ENCODE results near the gene LIPI.

DNA sequence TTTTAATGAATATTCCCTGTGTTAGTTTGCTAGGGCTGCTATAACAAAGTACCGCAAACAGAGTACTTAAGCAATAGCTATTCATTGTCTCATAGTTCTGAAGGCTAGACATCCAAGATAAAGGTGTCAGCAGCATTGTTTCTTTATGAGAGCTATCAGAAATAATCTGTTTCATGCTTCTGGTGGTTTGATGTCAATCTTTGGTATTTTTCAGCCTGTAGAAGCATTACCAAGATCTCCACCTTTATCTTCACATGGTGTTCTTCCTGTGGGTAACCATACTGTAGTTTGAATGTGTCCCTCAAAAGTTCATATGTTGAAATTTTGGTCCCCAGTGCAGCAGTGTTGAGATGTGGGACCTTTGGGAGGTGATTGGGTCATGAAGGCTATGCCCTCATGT lies 12.6 kb upstream of the LIPI start:
- TF ChIP-seq, protein P1, sequence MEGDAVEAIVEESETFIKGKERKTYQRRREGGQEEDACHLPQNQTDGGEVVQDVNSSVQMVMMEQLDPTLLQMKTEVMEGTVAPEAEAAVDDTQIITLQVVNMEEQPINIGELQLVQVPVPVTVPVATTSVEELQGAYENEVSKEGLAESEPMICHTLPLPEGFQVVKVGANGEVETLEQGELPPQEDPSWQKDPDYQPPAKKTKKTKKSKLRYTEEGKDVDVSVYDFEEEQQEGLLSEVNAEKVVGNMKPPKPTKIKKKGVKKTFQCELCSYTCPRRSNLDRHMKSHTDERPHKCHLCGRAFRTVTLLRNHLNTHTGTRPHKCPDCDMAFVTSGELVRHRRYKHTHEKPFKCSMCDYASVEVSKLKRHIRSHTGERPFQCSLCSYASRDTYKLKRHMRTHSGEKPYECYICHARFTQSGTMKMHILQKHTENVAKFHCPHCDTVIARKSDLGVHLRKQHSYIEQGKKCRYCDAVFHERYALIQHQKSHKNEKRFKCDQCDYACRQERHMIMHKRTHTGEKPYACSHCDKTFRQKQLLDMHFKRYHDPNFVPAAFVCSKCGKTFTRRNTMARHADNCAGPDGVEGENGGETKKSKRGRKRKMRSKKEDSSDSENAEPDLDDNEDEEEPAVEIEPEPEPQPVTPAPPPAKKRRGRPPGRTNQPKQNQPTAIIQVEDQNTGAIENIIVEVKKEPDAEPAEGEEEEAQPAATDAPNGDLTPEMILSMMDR (IDR thresholded peaks at IDR 0.05; ENCODE audit: low read depth, low read length) = no peak
- TF ChIP-seq EZH2phosphoT487 (IDR thresholded peaks at IDR 0.05; ENCODE audit: low read depth) = no peak

Measured in OCI-LY3 (cell line).